Thyroid gland (tissue), 4 donors: ENCODE results near the gene ACER2. TPM values are rescaled to one million over a fixed set of nuclear protein-coding genes. Genes with fewer than 3 reads are reported as not detected.

Experiments used
- DNase-seq, 2 donors: peaks; one replicate each; pipeline ENCODE4 v3.0.0-alpha.2; 2019
- H3K27ac ChIP-seq, 3 donors: fragments of 200-600 bp; sonication (generic); 1 replicate in 2 of 3; 2 replicates in 1 of 3; pipeline ENCODE4 v1.5.1; 2016 to 2019; ENCODE audit warnings: mild to moderate bottlenecking in 1 of 3, moderate library complexity in 1 of 3
- H3K27me3 ChIP-seq: fragments of 200-600 bp; sonication (generic); one replicate; pipeline ENCODE4 v1.5.1; 2019
- H3K36me3 ChIP-seq, 2 donors: fragments of 200-600 bp; sonication (generic); one replicate each; pipeline ENCODE4 v1.5.1; 2016 to 2019
- H3K4me1 ChIP-seq, 2 donors: fragments of 200-600 bp; sonication (generic); one replicate each; pipeline ENCODE4 v1.5.1; 2017 to 2019
- H3K4me3 ChIP-seq, 3 donors: fragments of 200-600 bp; sonication (generic); replicated peaks in 1 of 3; 1 replicate in 2 of 3; 2 replicates in 1 of 3; pipeline ENCODE4 v1.5.1; 2016; ENCODE audit warnings: mild to moderate bottlenecking in 1 of 3
- H3K9me3 ChIP-seq: fragments of 200-600 bp; sonication (generic); one replicate; pipeline ENCODE4 v1.5.1; 2017
- CTCF ChIP-seq, 6 experiments: fragments of 200-600 bp in 3 of 6; fragments of 450-650 bp in 3 of 6; sonication (generic) in 3 of 6; IDR thresholded peaks; one replicate each; pipeline ENCODE4 v1.5.1; 2016 to 2019; ENCODE audit warnings: antibody characterized with exemption in 6 of 6, mild to moderate bottlenecking in 2 of 6, inconsistent platforms in 1 of 6, moderate library complexity in 1 of 6
- POLR2A ChIP-seq, 2 donors: fragments of 450-650 bp; IDR thresholded peaks; one replicate each; pipeline ENCODE4 v1.6.1; 2017; ENCODE audit warnings: antibody characterized with exemption in 2 of 2, mild to moderate bottlenecking in 2 of 2, moderate library complexity in 1 of 2
- WGBS, 2 donors: methylation state at CpG; one replicate each; pipeline ENCODE4 v1.1.5; 2017; 5-methylcytosine and 5-hydroxymethylcytosine counted together
- intact Hi-C: fragments of 100-400 bp; cut with DNase I; formaldehyde crosslinking; loops from one replicate; pipeline ENCODE4 v1.15.1; 2023
- total RNA-seq, 4 donors: library from RNA; depleted of rRNA; stranded (reverse); fragments of >200 nt; gene quantifications; one replicate each; pipeline ENCODE4 v1.2.3, GENCODE V29; 2016

ACER2 gene
- total RNA-seq, 4 donors from 2014 or later: 2.6 to 9.3 (median 6.4) TPM

DNA sequence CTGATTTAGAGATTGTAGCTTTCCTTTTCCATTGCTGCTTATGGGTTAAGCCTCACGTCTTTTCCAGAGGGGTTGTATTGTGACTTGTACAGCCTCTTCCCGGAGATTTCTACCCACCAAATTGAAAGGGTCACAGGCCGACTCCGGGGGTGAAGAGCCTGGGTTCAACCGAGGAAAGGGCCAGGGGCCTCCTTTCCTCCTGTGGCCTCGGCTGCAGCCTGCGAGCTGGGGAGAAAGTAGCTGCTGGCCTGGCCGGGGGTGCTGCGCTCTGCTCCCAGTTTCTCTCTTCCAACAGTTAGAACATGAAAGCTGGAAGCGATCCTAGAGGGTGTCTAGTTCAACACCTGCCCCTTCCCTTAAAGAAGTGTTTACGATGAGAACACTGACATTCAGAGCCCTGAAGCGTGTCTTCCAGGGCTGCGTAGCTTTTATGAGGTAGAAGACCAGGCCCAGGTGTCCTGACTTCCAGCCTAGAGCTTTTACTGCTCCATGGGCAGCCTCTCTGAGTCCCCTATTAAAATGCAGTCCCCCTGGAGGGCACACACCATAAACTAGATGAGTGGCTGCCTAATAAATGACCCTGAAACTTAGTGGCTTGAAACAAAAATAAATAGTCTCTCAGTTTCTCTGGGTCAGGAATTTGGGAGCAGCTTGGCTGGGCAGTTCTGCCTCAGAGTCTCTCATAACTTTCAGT, 56.9 kb downstream of the ACER2 start:
- no peak for DNase-seq
- TF ChIP-seq CTCF (IDR thresholded peaks at IDR 0.05) (no peak), POLR2A (IDR thresholded peaks at IDR 0.05) (no peak)
- Histone ChIP-seq H3K27ac (peak overlapping the region in 1 of 3 donors; percentile 40), H3K4me1 (peaks cover 3 to 31% of the 10 kb centered on the region in 2 donors), H3K27me3 (no peaks in the 10 kb centered on the region), H3K4me3 (no peak overlapping the region), H3K9me3 (no peaks in the 10 kb centered on the region), H3K36me3 (no peaks in the 10 kb centered on the region)
- WGBS, 2 donors: 92 to 95% methylated on average over 11 to 13 of the region's 13 CpGs
- intact Hi-C loops: no loop called here

DNA sequence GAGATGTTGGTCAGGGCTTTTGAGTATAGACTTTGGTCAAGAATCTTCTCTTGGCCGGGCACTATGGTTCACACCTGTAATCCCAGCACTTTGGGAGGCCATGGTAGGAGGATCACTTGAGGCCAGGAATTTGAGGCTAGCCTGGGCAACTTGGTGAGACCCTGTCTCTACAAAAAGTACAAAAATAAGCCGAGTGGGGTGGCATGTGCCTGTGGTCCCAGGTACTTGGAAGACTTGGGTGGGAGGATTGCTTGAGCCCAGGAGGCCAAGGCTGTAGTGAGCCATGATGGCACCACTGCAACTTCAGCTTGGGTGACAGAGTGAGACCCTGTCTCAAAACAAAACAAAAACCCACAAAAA, 57.5 kb downstream of the ACER2 start:
- 85 to 94% methylated on average over 2 of the region's 2 CpGs for WGBS, 2 donors

DNA sequence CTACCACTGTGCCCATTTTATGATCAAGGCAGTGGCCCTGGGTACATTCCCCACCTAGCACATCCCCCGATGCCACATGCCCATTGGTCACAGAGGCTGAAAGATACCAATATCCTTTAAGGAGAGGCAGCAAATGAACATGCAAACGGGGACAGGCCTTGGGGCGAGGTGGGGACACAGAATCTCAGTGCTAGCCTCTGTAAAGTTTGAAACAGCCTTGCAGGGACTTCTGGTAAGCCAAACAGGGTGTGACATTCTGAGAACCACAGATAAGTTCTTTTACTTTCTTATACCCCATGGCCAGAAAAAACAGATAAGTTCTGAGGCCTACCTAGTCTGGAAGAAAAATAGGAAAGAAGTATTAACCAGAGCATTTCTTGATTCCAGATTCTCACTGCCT, 60.5 kb downstream of the ACER2 start:
- H3K4me3 ChIP-seq: no peak overlapping the region
- no peaks in the 10 kb centered on the region for H3K9me3 ChIP-seq
- no peaks in the 10 kb centered on the region for H3K27me3 ChIP-seq
- intact Hi-C loops: no loop called here
- no peak for TF ChIP-seq CTCF (IDR thresholded peaks at IDR 0.05)
- TF ChIP-seq POLR2A (IDR thresholded peaks at IDR 0.05): no peak
- H3K4me1 ChIP-seq: peaks cover 3 to 46% of the 10 kb centered on the region in 2 donors
- H3K27ac ChIP-seq: no peak overlapping the region
- 90 to 95% methylated on average over 3 of the region's 3 CpGs for WGBS, 2 donors
- no peaks in the 10 kb centered on the region for H3K36me3 ChIP-seq
- DNase-seq: no peak

More for the DNA sequence above, 57.5 kb downstream of the ACER2 start:
- H3K27me3 ChIP-seq: no peaks in the 10 kb centered on the region
- no peak overlapping the region for H3K27ac ChIP-seq
- TF ChIP-seq POLR2A (IDR thresholded peaks at IDR 0.05) (no peak), CTCF (IDR thresholded peaks at IDR 0.05) (no peak)
- no peak overlapping the region for H3K4me3 ChIP-seq
- intact Hi-C loops: no loop called here
- H3K9me3 ChIP-seq: no peaks in the 10 kb centered on the region
- no peak for DNase-seq
- H3K4me1 ChIP-seq: peaks cover 3 to 36% of the 10 kb centered on the region in 2 donors
- H3K36me3 ChIP-seq: no peaks in the 10 kb centered on the region

- intact Hi-C loops: no loop called here
These were observed 61.8 kb downstream of the ACER2 start for GRCh38 chr9:19470567-19470966.

DNA sequence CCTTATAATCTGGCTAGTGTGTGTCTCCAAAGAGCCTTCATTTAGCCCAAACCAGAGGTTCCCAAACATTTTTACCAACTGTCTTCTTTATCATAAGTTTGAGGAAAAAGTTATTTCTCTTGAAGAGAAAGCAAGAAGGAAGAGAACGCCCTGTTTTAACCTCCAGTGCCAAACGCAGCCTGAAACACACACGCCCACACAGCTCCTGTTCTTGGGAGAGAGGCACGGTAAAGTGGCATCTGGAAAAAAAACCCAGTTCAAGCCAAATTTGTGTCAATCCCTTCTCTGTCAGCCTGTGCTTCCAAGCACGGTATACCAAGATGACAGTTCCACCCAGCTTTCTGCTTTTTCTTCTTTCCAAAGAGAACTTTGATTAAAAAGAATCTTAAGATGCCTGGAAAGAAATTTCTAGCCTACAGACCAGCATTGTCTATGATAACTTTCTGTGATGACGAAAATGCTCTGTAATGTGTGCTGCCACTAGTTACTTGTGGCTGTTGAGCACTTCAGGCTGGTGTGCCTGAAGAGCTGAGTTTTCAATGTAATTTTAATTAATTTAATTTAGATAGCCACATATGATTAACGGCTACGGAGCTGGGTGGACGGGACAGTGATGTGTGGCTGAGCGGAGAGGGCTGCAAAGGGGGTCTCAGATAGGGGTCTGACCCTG, 62.3 kb downstream of the ACER2 start:
- no peak overlapping the region for H3K4me3 ChIP-seq
- WGBS, 2 donors: 51 to 58% methylated on average over 10 of the region's 10 CpGs
- H3K27ac ChIP-seq: no peak overlapping the region
- H3K9me3 ChIP-seq: no peaks in the 10 kb centered on the region
- H3K36me3 ChIP-seq: no peaks in the 10 kb centered on the region
- intact Hi-C loops: no loop called here
- no peaks in the 10 kb centered on the region for H3K27me3 ChIP-seq
- H3K4me1 ChIP-seq: peaks cover 0 to 36% of the 10 kb centered on the region in 2 donors
- DNase-seq: peak; percentile 19 to 50
- TF ChIP-seq POLR2A (IDR thresholded peaks at IDR 0.05): no peak
- TF ChIP-seq CTCF (IDR thresholded peaks at IDR 0.05): no peak

More at GRCh38 chr9:19470567-19470966, 61.8 kb downstream of the ACER2 start:
- Histone ChIP-seq H3K9me3 (no peaks in the 10 kb centered on the region), H3K4me1 (peaks cover 0 to 40% of the 10 kb centered on the region in 2 donors), H3K27me3 (no peaks in the 10 kb centered on the region), H3K36me3 (no peaks in the 10 kb centered on the region), H3K27ac (no peak overlapping the region), H3K4me3 (no peak overlapping the region)
- 73 to 84% methylated on average over 5 of the region's 5 CpGs for WGBS, 2 donors
- no peak for TF ChIP-seq POLR2A (IDR thresholded peaks at IDR 0.05)
- no peak for DNase-seq
